Tibial nerve (tissue), 4 donors: ENCODE measurements around the gene COX7A2. TPM values are rescaled to one million over a fixed set of nuclear protein-coding genes. Genes with fewer than 3 reads are reported as not detected.
A peak's percentile ranks its signal among the peaks of the same experiment; 100 is the strongest.

Experiments
- DNase-seq, 2 donors: peaks; one replicate each; pipeline ENCODE4 v3.0.0-alpha.2; 2019; ENCODE audit warnings: low spot score in 2 of 2
- H3K27ac ChIP-seq, 4 donors: fragments of 200-600 bp; sonication (generic) in 3 of 4; one replicate each; pipeline ENCODE4 v1.5.1; 2017 to 2019; ENCODE audit warnings: mild to moderate bottlenecking in 1 of 4
- H3K27me3 ChIP-seq, 2 donors: fragments of 200-600 bp; sonication (generic) in 1 of 2; one replicate each; pipeline versions ENCODE4 v1.5.1 to v1.6.0; 2017 to 2019
- H3K36me3 ChIP-seq, 3 donors: fragments of 200-600 bp; sonication (generic); one replicate each; pipeline ENCODE4 v1.5.1; 2018 to 2019
- H3K4me1 ChIP-seq, 4 donors: fragments of 200-600 bp; sonication (generic) in 3 of 4; one replicate each; pipeline ENCODE4 v1.5.1; 2017 to 2019
- H3K4me3 ChIP-seq, 4 donors: fragments of 200-600 bp; sonication (generic) in 3 of 4; one replicate each; pipeline ENCODE4 v1.5.1; 2017 to 2019; ENCODE audit warnings: mild to moderate bottlenecking in 1 of 4, moderate library complexity in 1 of 4
- H3K9me3 ChIP-seq, 4 donors: fragments of 200-600 bp; sonication (generic) in 3 of 4; one replicate each; pipeline ENCODE4 v1.5.1; 2017 to 2019
- CTCF ChIP-seq, 5 experiments: fragments of 200-600 bp in 3 of 5; fragments of 450-650 bp in 2 of 5; sonication (generic) in 3 of 5; IDR thresholded peaks; one replicate each; pipeline ENCODE4 v1.5.1; 2016 to 2019; ENCODE audit warnings: antibody characterized with exemption in 5 of 5, mild to moderate bottlenecking in 3 of 5, moderate library complexity in 2 of 5
- EP300 ChIP-seq, 2 donors: sonication (generic); formaldehyde crosslinking; IDR thresholded peaks; one replicate each; pipeline ENCODE4 v1.6.1; 2017; ENCODE audit warnings: antibody characterized with exemption in 2 of 2, mild to moderate bottlenecking in 1 of 2
- POLR2A ChIP-seq, 2 donors: fragments of 450-650 bp; IDR thresholded peaks; one replicate each; pipeline ENCODE4 v1.6.1; 2017; ENCODE audit warnings: antibody characterized with exemption in 2 of 2, mild to moderate bottlenecking in 2 of 2, moderate library complexity in 2 of 2
- WGBS, 2 donors: methylation state at CpG; one replicate each; pipeline ENCODE4 v1.1.5; 2018; 5-methylcytosine and 5-hydroxymethylcytosine counted together
- total RNA-seq, 4 donors: library from RNA; depleted of rRNA; stranded (reverse); fragments of >200 nt; gene quantifications; one replicate each; pipeline ENCODE4 v1.1.0, GENCODE V29; 2016

The COX7A2 gene
- total RNA-seq, 4 donors from 2014 or later, result 178 to 529 (median 230) TPM

GRCh38 chr6:75290136-75290945 lies 46.7 kb upstream of the COX7A2 start:
- DNase-seq, result no peak
- no peaks in the 10 kb centered on the region for H3K27me3 ChIP-seq
- 47 to 48% methylated on average over 7 of the region's 7 CpGs for WGBS, 2 donors

GRCh38 chr6:75288023-75288422 lies 44.4 kb upstream of the COX7A2 start:
- H3K36me3 ChIP-seq, result no peaks in the 10 kb centered on the region
- 95 to 100% methylated on average over 1 of the region's 1 CpG for WGBS, 2 donors
- TF ChIP-seq CTCF (IDR thresholded peaks at IDR 0.05) (no peak), POLR2A (IDR thresholded peaks at IDR 0.05) (no peak), EP300 (IDR thresholded peaks at IDR 0.05) (no peak)

More at GRCh38 chr6:75290136-75290945, 46.7 kb upstream of the COX7A2 start:
- TF ChIP-seq POLR2A (IDR thresholded peaks at IDR 0.05) (no peak), CTCF (IDR thresholded peaks at IDR 0.05) (no peak), EP300 (IDR thresholded peaks at IDR 0.05) (no peak)
- peak overlapping the region in 3 of 4 donors; percentile 61 to 88 (median 74) for H3K27ac ChIP-seq
- no peaks in the 10 kb centered on the region for H3K9me3 ChIP-seq
- H3K4me1 ChIP-seq, result peaks cover 0 to 62% (median 10%) of the 10 kb centered on the region in 4 donors
- H3K4me3 ChIP-seq, result no peak overlapping the region
- H3K36me3 ChIP-seq, result no peaks in the 10 kb centered on the region

GRCh38 chr6:75287424-75287823 lies 43.8 kb upstream of the COX7A2 start:
- DNase-seq, result no peak
- Histone ChIP-seq H3K4me3 (no peak overlapping the region), H3K36me3 (no peaks in the 10 kb centered on the region), H3K27ac (no peak overlapping the region), H3K4me1 (peaks cover 0 to 65% (median 16%) of the 10 kb centered on the region in 4 donors), H3K27me3 (no peaks in the 10 kb centered on the region), H3K9me3 (no peaks in the 10 kb centered on the region)
- 74 to 79% methylated on average over 1 of the region's 1 CpG for WGBS, 2 donors
- TF ChIP-seq EP300 (IDR thresholded peaks at IDR 0.05) (no peak), CTCF (IDR thresholded peaks at IDR 0.05) (no peak), POLR2A (IDR thresholded peaks at IDR 0.05) (no peak)

More at GRCh38 chr6:75288023-75288422, 44.4 kb upstream of the COX7A2 start:
- no peak overlapping the region for H3K27ac ChIP-seq
- peaks cover 0 to 65% (median 11%) of the 10 kb centered on the region in 4 donors for H3K4me1 ChIP-seq
- H3K4me3 ChIP-seq, result no peak overlapping the region
- H3K27me3 ChIP-seq, result no peaks in the 10 kb centered on the region
- DNase-seq, result no peak
- no peaks in the 10 kb centered on the region for H3K9me3 ChIP-seq

- Histone ChIP-seq H3K36me3 (no peaks in the 10 kb centered on the region), H3K9me3 (no peaks in the 10 kb centered on the region), H3K4me3 (no peak overlapping the region), H3K27me3 (no peaks in the 10 kb centered on the region), H3K27ac (no peak overlapping the region), H3K4me1 (peaks cover 0 to 68% (median 19%) of the 10 kb centered on the region in 4 donors)
- WGBS, 2 donors, result 86% methylated on average over 2 of the region's 2 CpGs
- TF ChIP-seq EP300 (IDR thresholded peaks at IDR 0.05) (no peak), CTCF (IDR thresholded peaks at IDR 0.05) (no peak), POLR2A (IDR thresholded peaks at IDR 0.05) (no peak)
- DNase-seq, result no peak
These were observed 43.4 kb upstream of the COX7A2 start for GRCh38 chr6:75286955-75287354.

- WGBS, 2 donors, result 2 to 3% methylated on average over 6 of the region's 6 CpGs
- TF ChIP-seq EP300 (IDR thresholded peaks at IDR 0.05) (no peak), CTCF (IDR thresholded peaks at IDR 0.05) (no peak), POLR2A (IDR thresholded peaks at IDR 0.05) (no peak)
- Histone ChIP-seq H3K4me1 (peaks cover 0 to 71% (median 30%) of the 10 kb centered on the region in 4 donors), H3K27me3 (no peaks in the 10 kb centered on the region), H3K9me3 (no peaks in the 10 kb centered on the region), H3K36me3 (no peaks in the 10 kb centered on the region), H3K27ac (peak overlapping the region; percentile 84 to 97 (median 92)), H3K4me3 (peak overlapping the region; percentile 37 to 93 (median 86))
- no peak for DNase-seq
These were observed 41.7 kb upstream of the COX7A2 start for GRCh38 chr6:75285283-75285639.
